Mesendoderm (in vitro differentiated cells): ENCODE results near the gene COG8.

ENCODE experiments used
- DNase-seq: peaks from one replicate; pipeline ENCODE4 v3.0.0; 2013
- H2AK5ac ChIP-seq: 2 replicates; pipeline ENCODE4 v1.6.1; 2013; ENCODE audit warnings: low read length, inconsistent platforms
- H2BK120ac ChIP-seq: 2 replicates; pipeline ENCODE4 v1.6.1; 2013; ENCODE audit warnings: low read depth, mild to moderate bottlenecking, low read length, moderate library complexity, mixed read lengths
- H2BK15ac ChIP-seq: replicated peaks from 2 replicates; pipeline ENCODE4 v1.6.1; 2013; ENCODE audit warnings: low read depth, mild to moderate bottlenecking, moderate library complexity
- H2BK5ac ChIP-seq: 2 replicates; pipeline ENCODE4 v1.6.1; 2013; ENCODE audit warnings: low read length, inconsistent platforms
- H3K18ac ChIP-seq: 2 replicates; pipeline ENCODE4 v1.6.1; 2013; ENCODE audit warnings: mild to moderate bottlenecking, low read length, mixed read lengths
- H3K23ac ChIP-seq: one replicate; pipeline ENCODE4 v1.6.1; 2013; ENCODE audit warnings: low read length
- H3K27ac ChIP-seq: 2 replicates; pipeline ENCODE4 v1.5.1; 2013; ENCODE audit warnings: low read depth, mild to moderate bottlenecking, inconsistent platforms, low read length, moderate library complexity
- H3K27me3 ChIP-seq: 2 replicates; pipeline ENCODE4 v1.6.1; 2013; ENCODE audit warnings: low read length, control low read depth, mild to moderate bottlenecking, inconsistent platforms; ENCODE audit not compliant: insufficient read depth, poor library complexity
- H3K36me3 ChIP-seq: 2 replicates; pipeline ENCODE4 v1.6.1; 2013; ENCODE audit warnings: low read length, inconsistent platforms; ENCODE audit not compliant: control insufficient read depth, insufficient read depth
- H3K4ac ChIP-seq: one replicate; pipeline ENCODE4 v1.6.1; 2013; ENCODE audit warnings: low read depth, mild to moderate bottlenecking, low read length, moderate library complexity
- H3K4me1 ChIP-seq: 2 replicates; pipeline ENCODE4 v1.6.1; 2013; ENCODE audit warnings: low read depth, low read length, inconsistent platforms; ENCODE audit not compliant: control insufficient read depth
- H3K4me2 ChIP-seq: 2 replicates; pipeline ENCODE4 v1.6.1; 2013; ENCODE audit warnings: low read length
- H3K4me3 ChIP-seq: 2 replicates; pipeline ENCODE4 v1.5.1; 2013; ENCODE audit warnings: mild to moderate bottlenecking, low read length
- H3K56ac ChIP-seq: one replicate; pipeline ENCODE4 v1.6.1; 2013; ENCODE audit warnings: low read length
- H3K79me1 ChIP-seq: 2 replicates; pipeline ENCODE4 v1.6.1; 2013; ENCODE audit warnings: low read length, inconsistent platforms
- H3K79me2 ChIP-seq: 2 replicates; pipeline ENCODE4 v1.6.1; 2013; ENCODE audit warnings: mild to moderate bottlenecking, low read length; ENCODE audit not compliant: control insufficient read depth, insufficient read depth
- H3K9ac ChIP-seq: 2 replicates; pipeline ENCODE4 v1.6.1; 2013; ENCODE audit warnings: low read length, inconsistent platforms
- H4K5ac ChIP-seq: one replicate; pipeline ENCODE4 v1.6.1; 2013; ENCODE audit warnings: low read length
- H4K8ac ChIP-seq: one replicate; pipeline ENCODE4 v1.6.1; 2013; ENCODE audit warnings: low read depth, mild to moderate bottlenecking, control low read depth, low read length, moderate library complexity
- WGBS: extraction: QIAGEN DNeasy Blood & Tissue Kit; methylation state at CpG from one replicate; pipeline ENCODE4 v1.1.7; 2013; ENCODE audit warnings: low lambda C conversion rate, missing lambda C conversion rate; ENCODE audit not compliant: insufficient coverage; ENCODE audit errors: extremely low coverage; 5-methylcytosine and 5-hydroxymethylcytosine counted together

The COG8 gene

GRCh38 chr16:69345923-69346322 lies 6.6 kb upstream of the COG8 start:
- peaks cover 2% of the 10 kb centered on the region for H3K79me1 ChIP-seq
- no peak overlapping the region for H2AK5ac ChIP-seq
- no peak overlapping the region for H3K4me3 ChIP-seq
- no peak overlapping the region for H3K9ac ChIP-seq
- no peak overlapping the region for H2BK5ac ChIP-seq
- peaks cover 3% of the 10 kb centered on the region for H3K36me3 ChIP-seq
- H3K27ac ChIP-seq, result no peak overlapping the region
- no CpG with 5 or more reads among the region's 4 CpGs for WGBS
- H3K27me3 ChIP-seq, result no peaks in the 10 kb centered on the region
- H2BK120ac ChIP-seq, result no peak overlapping the region
- no peak for DNase-seq
- H2BK15ac ChIP-seq, result no peak overlapping the region
- no peak overlapping the region for H3K23ac ChIP-seq
- no peak overlapping the region for H3K4me2 ChIP-seq
- H3K56ac ChIP-seq, result no peak overlapping the region
- peaks cover 9% of the 10 kb centered on the region for H3K79me2 ChIP-seq
- H4K5ac ChIP-seq, result no peak overlapping the region
- no peaks in the 10 kb centered on the region for H3K4me1 ChIP-seq
- no peak overlapping the region for H4K8ac ChIP-seq
- no peak overlapping the region for H3K18ac ChIP-seq
- no peak overlapping the region for H3K4ac ChIP-seq

- no peak overlapping the region for H3K27ac ChIP-seq
- H4K5ac ChIP-seq, result no peak overlapping the region
- no peak overlapping the region for H4K8ac ChIP-seq
- WGBS, result no CpG with 5 or more reads among the region's 5 CpGs
- H2BK120ac ChIP-seq, result no peak overlapping the region
- H3K18ac ChIP-seq, result no peak overlapping the region
- no peak overlapping the region for H3K4ac ChIP-seq
- H3K23ac ChIP-seq, result no peak overlapping the region
- H3K27me3 ChIP-seq, result no peaks in the 10 kb centered on the region
- H3K79me2 ChIP-seq, result peaks cover 22% of the 10 kb centered on the region
- H3K4me2 ChIP-seq, result no peak overlapping the region
- H2AK5ac ChIP-seq, result no peak overlapping the region
- no peak overlapping the region for H3K9ac ChIP-seq
- DNase-seq, result no peak
- no peak overlapping the region for H2BK5ac ChIP-seq
- no peak overlapping the region for H3K56ac ChIP-seq
- no peak overlapping the region for H3K4me3 ChIP-seq
- no peak overlapping the region for H2BK15ac ChIP-seq
- no peaks in the 10 kb centered on the region for H3K36me3 ChIP-seq
- peaks cover 5% of the 10 kb centered on the region for H3K79me1 ChIP-seq
- no peaks in the 10 kb centered on the region for H3K4me1 ChIP-seq
Measured at GRCh38 chr16:69344171-69344570, 4.8 kb upstream of the COG8 start.

GRCh38 chr16:69340095-69340644 lies 806 bp upstream of the COG8 start:
- Histone ChIP-seq H3K9ac (peak overlapping the region; percentile 95), H3K27me3 (no peaks in the 10 kb centered on the region), H3K18ac (no peak overlapping the region), H3K4me1 (peaks cover 2% of the 10 kb centered on the region), H3K27ac (peak overlapping the region; percentile 70), H4K5ac (no peak overlapping the region), H3K4me2 (peak overlapping the region; percentile 99), H3K4me3 (peak overlapping the region; percentile 92), H2BK15ac (no peak overlapping the region), H4K8ac (no peak overlapping the region), H2BK5ac (no peak overlapping the region), H2AK5ac (peak overlapping the region; percentile 74), H2BK120ac (no peak overlapping the region), H3K23ac (peak overlapping the region; percentile 82), H3K79me2 (peaks cover 31% of the 10 kb centered on the region), H3K4ac (peak overlapping the region; percentile 87), H3K56ac (peak overlapping the region; percentile 98), H3K79me1 (peaks cover 9% of the 10 kb centered on the region), H3K36me3 (peaks cover under 1% of the 10 kb centered on the region)
- no CpG with 5 or more reads among the region's 16 CpGs for WGBS
- DNase-seq, result peak; percentile 25

GRCh38 chr16:69338557-69339288 lies 641 bp downstream of the COG8 start:
- whole genome bisulfite sequencing, result no CpG with 5 or more reads among the region's 46 CpGs
- no peak overlapping the region for H2BK15ac ChIP-seq
- peak overlapping the region; percentile 99 for H3K9ac ChIP-seq
- H3K23ac ChIP-seq, result no peak overlapping the region
- H3K56ac ChIP-seq, result peak overlapping the region; percentile 99
- DNase-seq, result no peak
- peaks cover 2% of the 10 kb centered on the region for H3K4me1 ChIP-seq
- H3K36me3 ChIP-seq, result peaks cover 12% of the 10 kb centered on the region
- peak overlapping the region; percentile 70 for H3K4me2 ChIP-seq
- H4K8ac ChIP-seq, result no peak overlapping the region
- peak overlapping the region; percentile 77 for H3K27ac ChIP-seq
- peak overlapping the region; percentile 17 for H3K4ac ChIP-seq
- H4K5ac ChIP-seq, result no peak overlapping the region
- peaks cover 11% of the 10 kb centered on the region for H3K79me1 ChIP-seq
- peak overlapping the region; percentile 55 for H3K18ac ChIP-seq
- peak overlapping the region; percentile 45 for H2BK5ac ChIP-seq
- no peak overlapping the region for H2AK5ac ChIP-seq
- H3K79me2 ChIP-seq, result peaks cover 31% of the 10 kb centered on the region
- H2BK120ac ChIP-seq, result no peak overlapping the region
- H3K4me3 ChIP-seq, result peak overlapping the region; percentile 99
- no peaks in the 10 kb centered on the region for H3K27me3 ChIP-seq

GRCh38 chr16:69334696-69335095 lies 4.7 kb downstream of the COG8 start:
- no peak overlapping the region for H3K9ac ChIP-seq
- H3K4me1 ChIP-seq, result peaks cover 2% of the 10 kb centered on the region
- no peak overlapping the region for H4K8ac ChIP-seq
- DNase-seq, result no peak
- WGBS, result no CpG with 5 or more reads among the region's 9 CpGs
- H3K18ac ChIP-seq, result no peak overlapping the region
- no peak overlapping the region for H2BK5ac ChIP-seq
- no peak overlapping the region for H3K56ac ChIP-seq
- peaks cover 6% of the 10 kb centered on the region for H3K79me1 ChIP-seq
- H2AK5ac ChIP-seq, result no peak overlapping the region
- no peak overlapping the region for H3K27ac ChIP-seq
- no peak overlapping the region for H3K23ac ChIP-seq
- no peak overlapping the region for H3K4me3 ChIP-seq
- no peaks in the 10 kb centered on the region for H3K27me3 ChIP-seq
- H3K4ac ChIP-seq, result no peak overlapping the region
- peaks cover 12% of the 10 kb centered on the region for H3K79me2 ChIP-seq
- no peak overlapping the region for H2BK120ac ChIP-seq
- H2BK15ac ChIP-seq, result no peak overlapping the region
- H4K5ac ChIP-seq, result no peak overlapping the region
- peaks cover 12% of the 10 kb centered on the region for H3K36me3 ChIP-seq
- H3K4me2 ChIP-seq, result no peak overlapping the region
